IMR-90 (cell line): ENCODE results near the gene ATP5PD. TPM values are rescaled to one million over a fixed set of nuclear protein-coding genes. Genes with fewer than 3 reads are reported as not detected.

Experiments
- ATAC-seq: fragments of 200-7000 bp; cut with Tn5 transposase; 2 replicates; pipeline ENCODE4 v1.9.1; 2020; ENCODE audit warnings: low read depth, mild to moderate bottlenecking, moderate library complexity
- BruUV-seq: library from RNA; stranded (reverse); fragments of 400-500 nt; replicated peaks from 2 replicates; lab custom pipeline; 2021; lab: Mats Ljungman, UMichigan
- CTCF ChIA-PET: fragments of 300-600 bp; formaldehyde crosslinking; extraction: SDS; loops from one replicate; lab custom pipeline; 2021; ENCODE audit warnings: antibody characterized with exemption; lab: Yijun Ruan, JAX
- POLR2A ChIA-PET: fragments of 300-600 bp; sonication (Branson Sonifier 250); formaldehyde crosslinking; loops from one replicate; lab custom pipeline; 2022; ENCODE audit warnings: antibody characterized with exemption; ENCODE audit not compliant: unreplicated experiment; lab: Charles Lee
- DNase-seq: peaks from one replicate; pipeline ENCODE4 v3.0.0; 2013
- H2AFZ ChIP-seq: replicated peaks from 2 replicates; pipeline ENCODE3; 2013; ENCODE audit warnings: low read length, mild to moderate bottlenecking; ENCODE audit not compliant: poor library complexity
- H2AK5ac ChIP-seq: 2 replicates; pipeline ENCODE4 v1.6.1; 2013; ENCODE audit warnings: low read depth, low read length, inconsistent platforms
- H2AK9ac ChIP-seq: replicated peaks from 2 replicates; pipeline ENCODE3; 2013; ENCODE audit warnings: mild to moderate bottlenecking, low read depth, low read length, moderate library complexity; ENCODE audit not compliant: poor library complexity
- H2BK120ac ChIP-seq: 2 replicates; pipeline ENCODE4 v1.6.1; 2013; ENCODE audit warnings: low read depth, low read length, inconsistent platforms
- H2BK15ac ChIP-seq: 3 replicates; pipeline ENCODE4 v1.6.1; 2013; ENCODE audit warnings: low read depth, low read length, inconsistent platforms
- H2BK20ac ChIP-seq: 2 replicates; pipeline ENCODE4 v1.6.1; 2013; ENCODE audit warnings: low read depth, mild to moderate bottlenecking, inconsistent platforms, low read length, moderate library complexity
- H2BK5ac ChIP-seq: 2 replicates; pipeline ENCODE4 v1.6.1; 2013; ENCODE audit warnings: mild to moderate bottlenecking, low read depth, low read length, inconsistent platforms; ENCODE audit not compliant: poor library complexity, severe bottlenecking
- H3K14ac ChIP-seq: replicated peaks from 2 replicates; pipeline ENCODE4 v1.6.1; 2013; ENCODE audit warnings: low read depth, low read length, inconsistent platforms
- H3K18ac ChIP-seq: 2 replicates; pipeline ENCODE4 v1.6.1; 2013; ENCODE audit warnings: low read depth, low read length, control low read depth
- H3K23ac ChIP-seq: 2 replicates; pipeline ENCODE4 v1.6.1; 2013; ENCODE audit warnings: low read depth, low read length, inconsistent platforms
- H3K27ac ChIP-seq: 2 replicates; pipeline ENCODE4 v1.5.1; 2013; ENCODE audit warnings: mild to moderate bottlenecking, control low read depth, low read length; ENCODE audit not compliant: insufficient read depth
- H3K27me3 ChIP-seq: 2 replicates; pipeline ENCODE4 v1.6.1; 2013; ENCODE audit warnings: low read length; ENCODE audit not compliant: control insufficient read depth, insufficient read depth
- H3K36me3 ChIP-seq: 2 replicates; pipeline ENCODE4 v1.6.1; 2013; ENCODE audit warnings: low read length, mixed read lengths; ENCODE audit not compliant: control insufficient read depth, insufficient read depth
- H3K4ac ChIP-seq: 2 replicates; pipeline ENCODE4 v1.6.1; 2013; ENCODE audit warnings: low read depth, low read length, inconsistent platforms
- H3K4me1 ChIP-seq: 2 replicates; pipeline ENCODE4 v1.6.1; 2013; ENCODE audit warnings: low read length, mixed read lengths; ENCODE audit not compliant: control insufficient read depth, insufficient read depth
- H3K4me2 ChIP-seq: 2 replicates; pipeline ENCODE4 v1.6.1; 2013; ENCODE audit warnings: low read depth, mild to moderate bottlenecking, control low read depth, low read length, moderate library complexity
- H3K4me3 ChIP-seq: 2 replicates; pipeline ENCODE4 v1.5.1; 2013; ENCODE audit warnings: low read depth, mild to moderate bottlenecking, control low read depth, low read length, moderate library complexity; ENCODE audit not compliant: insufficient read depth
- H3K56ac ChIP-seq: 2 replicates; pipeline ENCODE4 v1.6.1; 2013; ENCODE audit warnings: low read length, inconsistent platforms; ENCODE audit not compliant: insufficient read depth; ENCODE audit errors: extremely low read depth
- H3K79me1 ChIP-seq, 2 experiments: 2 replicates each; pipeline ENCODE4 v1.6.1; 2013; ENCODE audit warnings: low read length in 2 of 2, inconsistent platforms in 1 of 2, low read depth in 1 of 2
- H3K9ac ChIP-seq: 2 replicates; pipeline ENCODE4 v1.6.1; 2013; ENCODE audit warnings: low read depth, low read length, control low read depth
- H3K9me1 ChIP-seq: 2 replicates; pipeline ENCODE4 v1.6.1; 2013; ENCODE audit warnings: low read length, inconsistent platforms; ENCODE audit not compliant: insufficient read depth
- H3K9me3 ChIP-seq: 2 replicates; pipeline ENCODE4 v1.6.1; 2013; ENCODE audit warnings: low read length; ENCODE audit not compliant: control insufficient read depth, insufficient read depth
- H4K20me1 ChIP-seq: 2 replicates; pipeline ENCODE4 v1.6.1; 2013; ENCODE audit warnings: low read length, inconsistent platforms; ENCODE audit not compliant: insufficient read depth
- H4K5ac ChIP-seq: 2 replicates; pipeline ENCODE4 v1.6.1; 2013; ENCODE audit warnings: mild to moderate bottlenecking, low read depth, low read length, control low read depth
- H4K8ac ChIP-seq, 2 experiments: 2 replicates each; pipeline ENCODE4 v1.6.1; 2013; ENCODE audit warnings: low read depth in 2 of 2, low read length in 2 of 2, control low read depth in 1 of 2, inconsistent platforms in 1 of 2
- H4K91ac ChIP-seq: 2 replicates; pipeline ENCODE4 v1.6.1; 2013; ENCODE audit warnings: low read depth, low read length, inconsistent platforms; ENCODE audit not compliant: insufficient read depth
- BHLHE40 ChIP-seq: fragments of 150-350 bp; IDR thresholded peaks from 2 replicates; pipeline ENCODE4 v1.6.1; 2016; ENCODE audit warnings: mild to moderate bottlenecking, low read depth, low read length
- CHD1 ChIP-seq: IDR thresholded peaks from 2 replicates; pipeline ENCODE4 v1.6.1; 2012; ENCODE audit warnings: low read depth, low read length, improper control_type of control experiment
- CTCF ChIP-seq: conservative IDR thresholded peaks from 2 replicates; pipeline ENCODE4 v1.5.1; 2012; ENCODE audit warnings: mild to moderate bottlenecking, low read depth, low read length, improper control_type of control experiment
- MXI1 ChIP-seq: IDR thresholded peaks from 2 replicates; pipeline ENCODE4 v1.6.1; 2012; ENCODE audit warnings: low read depth, mild to moderate bottlenecking, low read length, moderate library complexity, borderline replicate concordance
- POLR2A ChIP-seq: IDR thresholded peaks from 2 replicates; pipeline ENCODE4 v1.6.1; 2012; ENCODE audit warnings: mild to moderate bottlenecking, low read depth, low read length
- RCOR1 ChIP-seq: IDR thresholded peaks from 2 replicates; pipeline ENCODE4 v1.6.1; 2012; ENCODE audit warnings: mild to moderate bottlenecking, low read length, improper control_type of control experiment; ENCODE audit not compliant: insufficient replicate concordance
- RFX5 ChIP-seq: IDR thresholded peaks from 2 replicates; pipeline ENCODE4 v1.8.0; 2012; ENCODE audit warnings: low read depth, mild to moderate bottlenecking, low read length, moderate library complexity
- USF2 ChIP-seq: fragments of 150-350 bp; IDR thresholded peaks from 2 replicates; pipeline ENCODE4 v1.6.1; 2017; ENCODE audit warnings: mild to moderate bottlenecking, antibody characterized with exemption, low read length, low read depth
- WGBS, 2 experiments: methylation state at CpG; one replicate each; pipeline versions ENCODE4 v1.1.5 to v1.1.7; 2013; ENCODE audit warnings: missing lambda C conversion rate in 2 of 2; ENCODE audit not compliant: insufficient read length in 1 of 2; ENCODE audit errors: extremely low coverage in 2 of 2; 5-methylcytosine and 5-hydroxymethylcytosine counted together
- dilution Hi-C: fragments of 300-500 bp; cut with HindIII; formaldehyde crosslinking; loops from one replicate; pipeline ENCODE4 v1.14.3; 2018; ENCODE audit warnings: low sequenced_read_pairs; ENCODE audit not compliant: unreplicated experiment
- in situ Hi-C: fragments of 300-500 bp; cut with MboI; formaldehyde crosslinking; loops from 3 replicates; pipeline ENCODE4 v1.14.3; 2019; ENCODE audit warnings: low sequenced_read_pairs, inconsistent platforms, mixed read lengths
- intact Hi-C: fragments of 100-400 bp; cut with micrococcal nuclease; formaldehyde crosslinking; loops from 2 replicates; pipeline ENCODE4 v1.10.0; 2022
- polyA plus RNA-seq, 3 experiments: library from polyadenylated mRNA; depleted of rRNA; stranded (reverse); fragments of >200 nt; gene quantifications; 2 replicates each; pipeline ENCODE4 v1.2.3, GENCODE V29; 2012; ENCODE audit warnings: low replicate concordance in 1 of 3
- total RNA-seq: library from RNA; depleted of rRNA; stranded (reverse); fragments of >200 nt; gene quantifications from 2 replicates; pipeline ENCODE4 v1.2.3, GENCODE V29; 2012

The ATP5PD gene
- total and polyA plus RNA-seq, 2 of the 4 experiments (the other 2 are of a cell fraction) = 373 to 425 TPM

GRCh38 chr17:75012346-75013091, 34.2 kb downstream of the ATP5PD start, which contains the start of gene MRPL58 (continued):
- TF ChIP-seq CTCF = peak; percentile 58
- TF ChIP-seq RFX5 = no peak

- in situ Hi-C loops = no loop called here
- peak overlapping the region; percentile 2 for H2BK5ac ChIP-seq
- no CpG with 5 or more reads among the region's 5 CpGs for WGBS, 2 experiments
- TF ChIP-seq MXI1 = no peak
- TF ChIP-seq USF2 = no peak
- TF ChIP-seq RCOR1 = no peak
- no peak for TF ChIP-seq CHD1
- no peak for TF ChIP-seq CTCF
- no peak for TF ChIP-seq POLR2A
- no peak; the same call in 1 of the 2 replicates for TF ChIP-seq BHLHE40
Measured at GRCh38 chr17:75012096-75012345, 34.7 kb downstream of the ATP5PD start.

More at GRCh38 chr17:75012096-75012345, 34.7 kb downstream of the ATP5PD start:
- no TSS peak for BruUV-seq
- no peak overlapping the region for H3K23ac ChIP-seq
- H3K56ac ChIP-seq = peak overlapping the region; percentile 90; the same call in 1 of the 2 replicates
- H3K9me3 ChIP-seq = no peaks in the 10 kb centered on the region
- H2BK20ac ChIP-seq = no peak overlapping the region
- H4K91ac ChIP-seq = peak overlapping the region; percentile 30; the same call in 1 of the 2 replicates
- H3K4ac ChIP-seq = peak overlapping the region; percentile 80
- ChIA-PET POLR2A (interaction anchor here (0.6 to 2.2 kb wide), 3 partner anchors 23 to 31 kb away, joined by 3 to 8 read pairs (median 7); partner anchors contain the start of gene CDR2L), CTCF (interaction anchor here (1.2 to 2.4 kb wide), 4 partner anchors 23 to 51 kb away, joined by 3 to 8 read pairs (median 4); partner anchors contain the start of gene CDR2L)
- peaks cover 13 to 30% of the 10 kb centered on the region in 2 experiments for H3K79me1 ChIP-seq
- H2AK9ac ChIP-seq = peak overlapping the region; percentile 89
- no peak for DNase-seq
- H2AK5ac ChIP-seq = no peak overlapping the region
- 0 out of 2 replicates have a peak overlapping the region, but pooled peaks have one; percentile 7 for H2BK120ac ChIP-seq
- H3K36me3 ChIP-seq = peaks cover 3% of the 10 kb centered on the region; the same call in 1 of the 2 replicates
- peak overlapping the region; percentile 84 for H3K4me3 ChIP-seq
- peak overlapping the region; percentile 31 for H3K27ac ChIP-seq
- H3K14ac ChIP-seq = peak overlapping the region; percentile 63; the same call in 1 of the 2 replicates
- no peak overlapping the region for H3K18ac ChIP-seq
- ATAC-seq = no peak
- no peaks in the 10 kb centered on the region for H4K20me1 ChIP-seq
- H3K9me1 ChIP-seq = 0 out of 2 replicates have a peak, but pooled peaks cover 4% of the 10 kb centered on the region
- peak overlapping the region; percentile 78 for H3K4me2 ChIP-seq
- intact Hi-C loops = loop anchor here (1.0 to 2.0 kb wide), 3 partner anchors 21 to 51 kb away; no protein-coding TSS in a partner anchor
- peak overlapping the region; percentile 95 for H4K8ac ChIP-seq
- H2AFZ ChIP-seq = peak overlapping the region; percentile 96
- H3K4me1 ChIP-seq = peaks cover 6% of the 10 kb centered on the region
- no peak overlapping the region for H2BK15ac ChIP-seq
- dilution Hi-C loops = no loop called here
- H4K5ac ChIP-seq = peak overlapping the region; percentile 83
- H3K27me3 ChIP-seq = no peaks in the 10 kb centered on the region
- H3K9ac ChIP-seq = peak overlapping the region; percentile 38
